Progenitor cell of endocrine pancreas (in vitro differentiated cells): ENCODE results near the gene CACNA2D1. TPM values are rescaled to one million over a fixed set of nuclear protein-coding genes. Genes with fewer than 3 reads are reported as not detected.

Experiments
- DNase-seq: peaks from one replicate; pipeline ENCODE4 v3.0.0; 2021; ENCODE audit warnings: low spot score; ENCODE audit not compliant: unreplicated experiment
- H3K27ac Mint-ChIP-seq: 2 replicates; pipeline ENCODE4 v1.8.0; 2021; ENCODE audit warnings: mild to moderate bottlenecking, moderate library complexity, mixed read lengths
- H3K27me3 Mint-ChIP-seq: 2 replicates; pipeline ENCODE4 v1.8.0; 2021; ENCODE audit warnings: mixed read lengths
- H3K36me3 Mint-ChIP-seq: 2 replicates; pipeline ENCODE4 v1.8.0; 2022; ENCODE audit warnings: mixed read lengths; ENCODE audit not compliant: insufficient read depth
- H3K4me1 Mint-ChIP-seq: 2 replicates; pipeline ENCODE4 v1.8.0; 2021; ENCODE audit warnings: low read depth, mixed read lengths
- H3K4me3 Mint-ChIP-seq: 2 replicates; pipeline ENCODE4 v1.8.0; 2021; ENCODE audit warnings: low read depth, mild to moderate bottlenecking, moderate library complexity, mixed read lengths
- H3K9me3 Mint-ChIP-seq: 2 replicates; pipeline ENCODE4 v1.8.0; 2021; ENCODE audit warnings: low read depth, mixed read lengths
- CTCF ChIP-seq: fragments of 200-600 bp; sonication (generic); IDR thresholded peaks from one replicate; pipeline ENCODE4 v1.5.0; 2021; ENCODE audit warnings: antibody characterized with exemption, mild to moderate bottlenecking; ENCODE audit not compliant: unreplicated experiment
- total RNA-seq: library from RNA; stranded (reverse); gene quantifications from 2 replicates; pipeline ENCODE4 v1.2.1, GENCODE V29; 2021

Gene CACNA2D1
- total RNA-seq, 1 donor from 2014 or later, result 25.1 TPM

DNA sequence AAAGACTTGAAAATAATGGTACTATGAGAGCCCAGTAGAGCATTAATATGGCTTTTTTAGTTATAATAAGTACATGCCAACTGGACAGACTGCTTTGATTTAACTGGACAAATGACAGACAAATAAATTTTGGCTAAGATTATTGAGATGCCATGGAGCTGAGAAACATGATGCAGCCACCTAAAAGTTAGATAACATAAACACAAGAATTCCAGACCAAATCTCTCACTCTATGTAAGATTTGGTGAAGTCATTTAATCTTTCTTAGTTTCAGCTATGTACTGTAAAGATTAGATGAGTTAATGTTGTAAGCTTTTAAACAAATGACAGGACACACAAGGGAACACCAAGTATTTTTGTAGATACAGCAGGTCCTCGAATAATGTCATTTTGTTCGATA lies 118.2 kb downstream of the CACNA2D1 start:
- H3K36me3 Mint-ChIP-seq, result no peaks in the 10 kb centered on the region
- no peak for DNase-seq
- no peaks in the 10 kb centered on the region for H3K27me3 Mint-ChIP-seq
- no peak overlapping the region for H3K27ac Mint-ChIP-seq
- no peak for TF ChIP-seq CTCF
- no peaks in the 10 kb centered on the region for H3K4me1 Mint-ChIP-seq
- peaks cover 3% of the 10 kb centered on the region for H3K9me3 Mint-ChIP-seq
- no peak overlapping the region for H3K4me3 Mint-ChIP-seq

DNA sequence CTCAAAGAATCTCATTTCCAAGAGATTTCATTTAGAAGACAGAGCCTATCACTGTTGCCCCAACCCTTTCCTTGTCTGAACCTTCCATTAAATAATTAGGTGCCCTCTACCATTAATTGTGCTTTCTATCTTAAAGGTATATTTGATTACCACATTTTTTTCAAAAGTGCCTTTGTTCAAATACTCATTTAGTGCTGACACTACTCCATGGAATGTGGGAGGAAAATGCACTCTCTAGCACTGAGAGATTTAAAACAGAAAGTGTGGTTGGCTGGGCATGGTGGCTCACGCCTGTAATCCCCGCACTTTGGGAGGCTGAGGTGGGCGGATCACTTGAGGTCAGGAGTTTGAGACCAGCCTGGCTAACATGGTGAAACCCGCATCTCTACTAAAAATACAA lies 119.8 kb downstream of the CACNA2D1 start:
- no peak for TF ChIP-seq CTCF
- DNase-seq, result no peak
- H3K4me3 Mint-ChIP-seq, result no peak overlapping the region
- H3K27me3 Mint-ChIP-seq, result no peaks in the 10 kb centered on the region
- H3K9me3 Mint-ChIP-seq, result peaks cover 3% of the 10 kb centered on the region
- no peak overlapping the region for H3K27ac Mint-ChIP-seq
- H3K36me3 Mint-ChIP-seq, result no peaks in the 10 kb centered on the region
- H3K4me1 Mint-ChIP-seq, result no peaks in the 10 kb centered on the region

- no peaks in the 10 kb centered on the region for H3K36me3 Mint-ChIP-seq
- DNase-seq, result no peak
- peaks cover 3% of the 10 kb centered on the region for H3K9me3 Mint-ChIP-seq
- TF ChIP-seq CTCF, result no peak
- peaks cover 1% of the 10 kb centered on the region for H3K4me1 Mint-ChIP-seq
- no peak overlapping the region for H3K4me3 Mint-ChIP-seq
- H3K27me3 Mint-ChIP-seq, result no peaks in the 10 kb centered on the region
- H3K27ac Mint-ChIP-seq, result no peak overlapping the region
Measured at GRCh38 chr7:82319674-82320118, 123.9 kb downstream of the CACNA2D1 start.

DNA sequence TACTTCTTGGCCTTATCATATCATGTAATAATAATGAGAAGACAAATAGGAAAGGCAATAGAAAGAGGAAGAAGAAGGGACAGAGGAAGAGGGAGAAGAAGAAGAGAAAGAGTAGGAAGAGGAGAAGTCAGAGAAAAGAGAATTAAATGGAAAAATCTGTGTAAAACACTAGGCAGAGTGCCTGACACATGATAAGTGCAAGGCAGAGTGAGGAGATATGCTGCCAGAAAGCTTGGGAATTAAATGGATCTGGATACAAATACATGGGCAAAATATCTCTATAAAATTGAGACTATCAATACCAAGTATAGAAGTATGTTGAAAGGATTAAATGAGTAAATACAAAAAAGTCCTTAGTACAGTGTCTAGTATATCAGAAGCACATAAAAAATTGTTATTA lies 124.8 kb downstream of the CACNA2D1 start:
- Mint-ChIP-seq H3K4me3 (no peak overlapping the region), H3K36me3 (no peaks in the 10 kb centered on the region), H3K9me3 (peaks cover 3% of the 10 kb centered on the region), H3K4me1 (peaks cover 4% of the 10 kb centered on the region), H3K27me3 (no peaks in the 10 kb centered on the region), H3K27ac (no peak overlapping the region)
- no peak for DNase-seq
- TF ChIP-seq CTCF, result no peak

GRCh38 chr7:82317760-82318159 lies 125.8 kb downstream of the CACNA2D1 start:
- DNase-seq, result no peak
- H3K9me3 Mint-ChIP-seq, result peaks cover 3% of the 10 kb centered on the region
- TF ChIP-seq CTCF, result no peak
- H3K4me3 Mint-ChIP-seq, result no peak overlapping the region
- no peaks in the 10 kb centered on the region for H3K36me3 Mint-ChIP-seq
- no peak overlapping the region for H3K27ac Mint-ChIP-seq
- no peaks in the 10 kb centered on the region for H3K27me3 Mint-ChIP-seq
- peaks cover 4% of the 10 kb centered on the region for H3K4me1 Mint-ChIP-seq
